Activated T-cell treated with anti-CD3 and anti-CD28 coated beads, Interleukin-2, amount 50 U/mL, for 72 hours (primary cell): ENCODE results near the gene LDLRAD4. TPM values are rescaled to one million over a fixed set of nuclear protein-coding genes. Genes with fewer than 3 reads are reported as not detected.

ENCODE experiments used
- ATAC-seq, 2 donors: fragments of 150-1000 bp; cut with Tn5 transposase; replicated peaks in 1 of 2; 2 replicates each; pipeline ENCODE4 v1.10.0; 2021; ENCODE audit warnings: moderate library complexity in 2 of 2, mild to moderate bottlenecking in 1 of 2
- DNase-seq, 2 donors: peaks; one replicate each; pipeline ENCODE4 v3.0.0; 2021 to 2022; ENCODE audit warnings: mixed read lengths in 1 of 2
- H3K27ac Mint-ChIP-seq: one replicate; pipeline ENCODE4 v1.8.0; 2022; ENCODE audit warnings: mild to moderate bottlenecking, moderate library complexity, mixed read lengths
- H3K27me3 Mint-ChIP-seq: one replicate; pipeline ENCODE4 v1.8.0; 2022; ENCODE audit warnings: low read depth, mixed read lengths
- H3K36me3 Mint-ChIP-seq, 2 donors: one replicate each; pipeline ENCODE4 v1.8.0; 2022; ENCODE audit warnings: mixed read lengths in 2 of 2, mild to moderate bottlenecking in 1 of 2; ENCODE audit not compliant: insufficient read depth in 2 of 2
- H3K4me1 Mint-ChIP-seq: one replicate; pipeline ENCODE4 v1.8.0; 2022; ENCODE audit warnings: low read depth, mixed read lengths
- H3K4me3 Mint-ChIP-seq, 2 donors: one replicate each; pipeline ENCODE4 v1.8.0; 2022; ENCODE audit warnings: mild to moderate bottlenecking in 2 of 2, mixed read lengths in 2 of 2, moderate library complexity in 2 of 2
- H3K9me3 Mint-ChIP-seq, 2 donors: one replicate each; pipeline ENCODE4 v1.8.0; 2022; ENCODE audit warnings: mixed read lengths in 2 of 2
- total RNA-seq, 2 donors: library from RNA; stranded (reverse); gene quantifications; one replicate each; pipeline ENCODE4 v1.2.3, GENCODE V29; 2022

The LDLRAD4 gene
- total RNA-seq, 2 donors from 2014 or later = 46.0 to 47.2 TPM

DNA sequence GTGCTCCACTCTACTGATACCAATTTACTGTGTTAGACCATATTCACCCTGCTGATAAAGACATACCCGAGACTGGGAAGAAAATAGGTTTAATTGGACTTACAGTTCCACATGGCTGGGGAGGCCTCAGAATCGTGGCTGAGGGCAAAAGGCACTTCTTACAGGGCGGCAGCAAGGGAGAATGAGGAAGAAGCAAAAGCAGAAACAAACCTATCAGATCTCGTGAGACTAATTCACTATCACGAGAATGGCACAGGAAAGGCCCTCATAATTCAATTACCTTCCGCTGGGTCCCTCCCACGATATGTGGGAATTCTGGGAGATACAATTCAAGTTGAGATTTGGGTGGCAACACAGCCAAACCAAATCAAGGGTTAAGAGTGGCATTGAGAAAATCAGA lies 65.2 kb downstream of the LDLRAD4 start:
- peaks cover 99% of the 10 kb centered on the region for H3K4me1 Mint-ChIP-seq

GRCh38 chr18:13284330-13285027 lies 65.9 kb downstream of the LDLRAD4 start:
- peaks cover 99% of the 10 kb centered on the region for H3K4me1 Mint-ChIP-seq
- H3K36me3 Mint-ChIP-seq = peaks cover 6 to 14% of the 10 kb centered on the region in 2 donors
- peaks cover 1 to 2% of the 10 kb centered on the region in 2 donors for H3K9me3 Mint-ChIP-seq
- peak; percentile 55 to 61 for DNase-seq
- peak overlapping the region; percentile 3 for H3K27ac Mint-ChIP-seq
- no peaks in the 10 kb centered on the region for H3K27me3 Mint-ChIP-seq
- ATAC-seq = peak; percentile 45 to 64
- H3K4me3 Mint-ChIP-seq = peak overlapping the region; percentile 59 to 61

More for the DNA sequence above, 65.2 kb downstream of the LDLRAD4 start:
- ATAC-seq (no peak), DNase-seq (no peak)
- no peaks in the 10 kb centered on the region for H3K27me3 Mint-ChIP-seq
- H3K9me3 Mint-ChIP-seq = peaks cover 1 to 2% of the 10 kb centered on the region in 2 donors
- no peak overlapping the region for H3K27ac Mint-ChIP-seq
- H3K4me3 Mint-ChIP-seq = peak overlapping the region in 1 of 2 donors; percentile 62
- peaks cover 6 to 20% of the 10 kb centered on the region in 2 donors for H3K36me3 Mint-ChIP-seq

DNA sequence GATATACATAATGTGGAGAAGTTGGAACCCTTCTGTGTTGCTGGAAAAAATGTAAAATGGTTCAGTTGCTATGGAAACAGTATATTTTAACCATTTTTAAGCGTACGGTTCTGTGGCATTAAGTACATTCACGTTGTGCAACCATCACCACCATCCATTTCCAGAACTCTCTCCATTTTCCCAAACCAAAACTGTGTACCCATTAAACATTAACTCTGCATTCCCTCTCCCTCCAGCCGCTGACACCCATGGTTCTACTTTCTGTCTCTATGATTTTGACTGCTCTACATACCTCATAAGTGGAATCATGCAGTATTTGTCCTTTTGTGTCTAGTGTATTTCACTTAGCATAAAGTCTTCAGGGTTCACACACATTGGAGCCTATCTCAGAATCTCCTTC lies 67.3 kb downstream of the LDLRAD4 start:
- peaks cover 6 to 13% of the 10 kb centered on the region in 2 donors for H3K36me3 Mint-ChIP-seq
- no peaks in the 10 kb centered on the region for H3K27me3 Mint-ChIP-seq
- no peak overlapping the region for H3K4me3 Mint-ChIP-seq
- H3K9me3 Mint-ChIP-seq = peaks cover 1 to 2% of the 10 kb centered on the region in 2 donors
- DNase-seq (no peak), ATAC-seq (no peak)
- no peak overlapping the region for H3K27ac Mint-ChIP-seq
- peaks cover 99% of the 10 kb centered on the region for H3K4me1 Mint-ChIP-seq

GRCh38 chr18:13286456-13287125 lies 68.0 kb downstream of the LDLRAD4 start:
- Mint-ChIP-seq H3K4me3 (no peak overlapping the region), H3K36me3 (peaks cover 5 to 12% of the 10 kb centered on the region in 2 donors), H3K9me3 (peaks cover 1 to 2% of the 10 kb centered on the region in 2 donors), H3K27ac (no peak overlapping the region), H3K27me3 (no peaks in the 10 kb centered on the region), H3K4me1 (peaks cover 99% of the 10 kb centered on the region)
- ATAC-seq (no peak), DNase-seq (no peak)

GRCh38 chr18:13287372-13287771 lies 68.8 kb downstream of the LDLRAD4 start:
- no peaks in the 10 kb centered on the region for H3K9me3 Mint-ChIP-seq
- H3K4me3 Mint-ChIP-seq = no peak overlapping the region
- no peak overlapping the region for H3K27ac Mint-ChIP-seq
- no peak for DNase-seq
- no peak for ATAC-seq
- H3K36me3 Mint-ChIP-seq = peaks cover 3 to 6% of the 10 kb centered on the region in 2 donors
- H3K4me1 Mint-ChIP-seq = peaks cover 99% of the 10 kb centered on the region
- no peaks in the 10 kb centered on the region for H3K27me3 Mint-ChIP-seq

- Mint-ChIP-seq H3K4me1 (peaks cover 97% of the 10 kb centered on the region), H3K27me3 (no peaks in the 10 kb centered on the region), H3K4me3 (peak overlapping the region in 1 of 2 donors; percentile 56), H3K36me3 (peaks cover under 1 to 2% of the 10 kb centered on the region in 2 donors), H3K9me3 (no peaks in the 10 kb centered on the region), H3K27ac (peak overlapping the region; percentile 84)
- DNase-seq (peak; percentile 79 to 85), ATAC-seq (peak; percentile 69 to 73)
Measured at GRCh38 chr18:13288509-13289133, 70.1 kb downstream of the LDLRAD4 start.

- no peaks in the 10 kb centered on the region for H3K27me3 Mint-ChIP-seq
- peak in 1 of 2 donors; percentile 23 for ATAC-seq
- H3K36me3 Mint-ChIP-seq = peaks cover 0 to 2% of the 10 kb centered on the region in 2 donors
- H3K4me3 Mint-ChIP-seq = peak overlapping the region; percentile 56 to 63
- peaks cover 97% of the 10 kb centered on the region for H3K4me1 Mint-ChIP-seq
- no peak for DNase-seq
- H3K9me3 Mint-ChIP-seq = no peaks in the 10 kb centered on the region
- H3K27ac Mint-ChIP-seq = peak overlapping the region; percentile 84
Measured at GRCh38 chr18:13289481-13290205, 71.1 kb downstream of the LDLRAD4 start.

DNA sequence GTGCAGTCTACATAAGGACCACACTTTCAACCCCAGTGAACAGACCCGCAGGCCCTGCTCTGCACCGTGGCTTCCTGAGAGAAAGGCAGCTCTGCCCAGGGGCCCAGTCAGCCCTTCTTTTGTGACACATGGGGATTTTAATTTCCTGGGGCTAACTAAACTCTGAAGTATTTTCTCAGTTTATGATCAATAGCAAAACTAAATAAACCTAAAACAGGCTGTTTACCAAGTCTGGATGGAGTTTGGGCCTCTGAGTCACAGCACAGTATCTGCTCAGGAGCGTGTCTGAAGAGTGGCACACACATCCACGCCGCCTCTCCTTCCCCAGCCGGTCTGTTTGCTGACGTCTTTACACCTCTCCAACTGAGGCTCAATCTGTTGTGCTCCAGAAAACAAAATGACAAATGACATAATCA lies 72.3 kb downstream of the LDLRAD4 start:
- H3K36me3 Mint-ChIP-seq = no peaks in the 10 kb centered on the region
- no peaks in the 10 kb centered on the region for H3K27me3 Mint-ChIP-seq
- peaks cover 97% of the 10 kb centered on the region for H3K4me1 Mint-ChIP-seq
- H3K9me3 Mint-ChIP-seq = no peaks in the 10 kb centered on the region
- H3K4me3 Mint-ChIP-seq = peak overlapping the region; percentile 56 to 63
- DNase-seq (peak; percentile 76 to 82), ATAC-seq (peak; percentile 84 to 88)
- H3K27ac Mint-ChIP-seq = peak overlapping the region; percentile 78

GRCh38 chr18:13291299-13291698 lies 72.7 kb downstream of the LDLRAD4 start:
- no peak overlapping the region for H3K27ac Mint-ChIP-seq

GRCh38 chr18:13291745-13292447 lies 73.3 kb downstream of the LDLRAD4 start:
- H3K4me1 Mint-ChIP-seq = peaks cover 94% of the 10 kb centered on the region
- no peak overlapping the region for H3K27ac Mint-ChIP-seq
- ATAC-seq (no peak), DNase-seq (no peak)
- H3K4me3 Mint-ChIP-seq = peak overlapping the region in 1 of 2 donors; percentile 56
- H3K9me3 Mint-ChIP-seq = no peaks in the 10 kb centered on the region
- no peaks in the 10 kb centered on the region for H3K27me3 Mint-ChIP-seq
- no peaks in the 10 kb centered on the region for H3K36me3 Mint-ChIP-seq

More at GRCh38 chr18:13291299-13291698, 72.7 kb downstream of the LDLRAD4 start:
- Mint-ChIP-seq H3K27me3 (no peaks in the 10 kb centered on the region), H3K9me3 (no peaks in the 10 kb centered on the region), H3K4me3 (peak overlapping the region; percentile 56 to 63), H3K4me1 (peaks cover 96% of the 10 kb centered on the region), H3K36me3 (no peaks in the 10 kb centered on the region)
- no peak for DNase-seq
- peak in 1 of 2 donors; percentile 16 for ATAC-seq

GRCh38 chr18:13292736-13293135 lies 74.2 kb downstream of the LDLRAD4 start:
- Mint-ChIP-seq H3K27ac (no peak overlapping the region), H3K27me3 (no peaks in the 10 kb centered on the region)

GRCh38 chr18:13294309-13294708 lies 75.7 kb downstream of the LDLRAD4 start:
- Mint-ChIP-seq H3K4me3 (peak overlapping the region; percentile 30 to 53), H3K27ac (peak overlapping the region; percentile 40), H3K36me3 (no peaks in the 10 kb centered on the region), H3K9me3 (no peaks in the 10 kb centered on the region), H3K27me3 (no peaks in the 10 kb centered on the region), H3K4me1 (peaks cover 79% of the 10 kb centered on the region)
- ATAC-seq = peak in 1 of 2 donors; percentile 9
- DNase-seq = no peak

More at GRCh38 chr18:13292736-13293135, 74.2 kb downstream of the LDLRAD4 start:
- peaks cover 90% of the 10 kb centered on the region for H3K4me1 Mint-ChIP-seq
- H3K9me3 Mint-ChIP-seq = no peaks in the 10 kb centered on the region
- H3K36me3 Mint-ChIP-seq = no peaks in the 10 kb centered on the region
- no peak for DNase-seq
- no peak for ATAC-seq
- H3K4me3 Mint-ChIP-seq = no peak overlapping the region
